Astrocyte of the cerebellum (primary cell): Measurements from ENCODE around the gene LRRC8C.

Experiments
- DNase-seq: peaks from one replicate; pipeline ENCODE4 v3.0.0-alpha.2; 2011; ENCODE audit warnings: low read depth
- H3K4me3 ChIP-seq: 2 replicates; pipeline ENCODE4 v1.5.1; 2011; ENCODE audit warnings: mild to moderate bottlenecking, low read depth, low read length, moderate library complexity
- in situ Hi-C: cut with HindIII; loops from 2 replicates; pipeline ENCODE4 v1.10.0; 2017; ENCODE audit warnings: low sequenced_read_pairs
- TF ChIP-seq, protein P1 (sequence below): IDR thresholded peaks from 2 replicates; pipeline ENCODE4 v1.5.1; 2012; ENCODE audit warnings: low read length, low read depth, moderate library complexity, mild to moderate bottlenecking; ENCODE audit errors: missing control alignments

Gene LRRC8C

DNA sequence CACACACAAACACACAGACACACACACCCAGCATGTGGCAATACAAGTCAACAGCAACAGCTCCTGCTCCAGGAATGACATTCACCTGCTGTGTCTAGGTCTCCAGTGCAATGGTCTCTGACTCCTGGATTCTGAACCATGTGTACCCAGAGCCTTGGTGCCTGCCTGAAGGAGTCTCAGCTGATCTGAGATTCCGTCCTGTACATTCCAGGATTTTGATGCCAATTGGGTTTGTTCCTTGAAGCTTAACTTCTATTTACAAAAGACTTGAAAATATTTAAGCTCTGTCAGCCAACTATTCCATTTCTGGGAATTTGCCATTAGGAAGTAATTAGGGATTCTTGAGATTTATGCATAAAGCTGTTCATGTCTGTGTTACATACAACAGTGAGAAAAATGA lies 102.6 kb downstream of the LRRC8C start:
- in situ Hi-C loops: no loop called here
- DNase-seq: no peak
- no peak overlapping the region for H3K4me3 ChIP-seq
- TF ChIP-seq, protein P1, sequence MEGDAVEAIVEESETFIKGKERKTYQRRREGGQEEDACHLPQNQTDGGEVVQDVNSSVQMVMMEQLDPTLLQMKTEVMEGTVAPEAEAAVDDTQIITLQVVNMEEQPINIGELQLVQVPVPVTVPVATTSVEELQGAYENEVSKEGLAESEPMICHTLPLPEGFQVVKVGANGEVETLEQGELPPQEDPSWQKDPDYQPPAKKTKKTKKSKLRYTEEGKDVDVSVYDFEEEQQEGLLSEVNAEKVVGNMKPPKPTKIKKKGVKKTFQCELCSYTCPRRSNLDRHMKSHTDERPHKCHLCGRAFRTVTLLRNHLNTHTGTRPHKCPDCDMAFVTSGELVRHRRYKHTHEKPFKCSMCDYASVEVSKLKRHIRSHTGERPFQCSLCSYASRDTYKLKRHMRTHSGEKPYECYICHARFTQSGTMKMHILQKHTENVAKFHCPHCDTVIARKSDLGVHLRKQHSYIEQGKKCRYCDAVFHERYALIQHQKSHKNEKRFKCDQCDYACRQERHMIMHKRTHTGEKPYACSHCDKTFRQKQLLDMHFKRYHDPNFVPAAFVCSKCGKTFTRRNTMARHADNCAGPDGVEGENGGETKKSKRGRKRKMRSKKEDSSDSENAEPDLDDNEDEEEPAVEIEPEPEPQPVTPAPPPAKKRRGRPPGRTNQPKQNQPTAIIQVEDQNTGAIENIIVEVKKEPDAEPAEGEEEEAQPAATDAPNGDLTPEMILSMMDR: no peak

DNA sequence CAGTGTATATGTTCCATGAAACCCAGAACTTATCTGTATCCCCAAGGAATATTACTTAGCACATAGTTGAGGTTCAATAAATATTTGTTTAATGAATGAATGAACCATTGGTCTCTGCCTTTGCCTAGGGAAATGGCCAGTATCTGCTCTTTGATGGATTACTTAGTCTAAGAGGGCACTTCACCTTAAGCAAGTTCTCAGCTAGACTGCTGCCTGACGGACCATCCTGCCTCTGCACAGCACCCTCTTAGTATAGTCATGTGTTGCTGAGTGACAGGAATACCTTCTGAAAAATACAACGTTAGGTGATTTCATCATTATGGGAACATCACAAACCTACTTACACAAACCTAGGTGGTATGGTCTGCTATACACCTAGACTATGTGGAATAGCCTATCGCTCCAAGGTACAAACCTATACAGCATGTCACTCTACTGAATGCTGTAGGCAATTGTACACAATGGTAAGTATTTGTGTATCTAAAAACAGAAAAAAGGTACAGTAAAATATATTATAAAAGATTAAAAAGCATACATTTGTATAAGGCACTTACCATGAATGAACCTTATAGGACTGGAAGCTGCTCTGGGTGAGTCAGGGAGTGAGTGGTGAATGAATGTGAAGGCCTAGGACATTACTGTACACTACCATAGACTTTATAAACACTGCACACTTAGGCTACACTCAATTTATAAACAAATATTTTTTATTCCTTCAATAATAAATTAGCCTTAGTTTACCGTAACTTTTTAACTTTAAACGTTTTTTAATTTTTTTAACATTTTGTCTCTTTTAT lies 104.2 kb downstream of the LRRC8C start:
- TF ChIP-seq, protein P1: no peak

DNA sequence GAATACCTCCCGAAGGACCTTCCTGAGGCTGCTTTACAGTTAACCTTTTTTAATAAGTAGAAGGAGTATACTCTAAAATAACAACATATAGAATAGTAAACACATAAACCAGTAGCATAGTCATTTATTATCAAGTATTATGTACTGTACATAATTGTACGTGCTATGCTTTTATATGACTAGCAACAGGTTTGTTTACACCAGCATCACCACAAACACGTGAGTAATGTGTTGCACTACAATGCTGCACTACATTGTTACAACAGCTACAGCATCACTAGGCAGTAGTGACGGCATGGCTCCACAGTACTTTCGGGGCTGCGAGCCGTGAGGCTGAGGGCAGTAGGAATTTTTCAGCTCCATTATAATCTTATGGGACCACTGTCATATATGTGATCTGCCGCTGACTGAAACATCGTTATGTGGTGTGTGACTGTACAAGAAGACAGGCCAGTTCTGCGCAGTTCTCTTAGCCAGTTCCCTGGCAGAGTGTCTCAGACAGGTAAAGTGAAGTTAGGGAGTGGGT lies 105.1 kb downstream of the LRRC8C start:
- DNase-seq: no peak
- in situ Hi-C loops: no loop called here
- TF ChIP-seq, protein P1: no peak
- H3K4me3 ChIP-seq: no peak overlapping the region

More for the DNA sequence above, 104.2 kb downstream of the LRRC8C start:
- DNase-seq: no peak
- in situ Hi-C loops: no loop called here
- H3K4me3 ChIP-seq: no peak overlapping the region

DNA sequence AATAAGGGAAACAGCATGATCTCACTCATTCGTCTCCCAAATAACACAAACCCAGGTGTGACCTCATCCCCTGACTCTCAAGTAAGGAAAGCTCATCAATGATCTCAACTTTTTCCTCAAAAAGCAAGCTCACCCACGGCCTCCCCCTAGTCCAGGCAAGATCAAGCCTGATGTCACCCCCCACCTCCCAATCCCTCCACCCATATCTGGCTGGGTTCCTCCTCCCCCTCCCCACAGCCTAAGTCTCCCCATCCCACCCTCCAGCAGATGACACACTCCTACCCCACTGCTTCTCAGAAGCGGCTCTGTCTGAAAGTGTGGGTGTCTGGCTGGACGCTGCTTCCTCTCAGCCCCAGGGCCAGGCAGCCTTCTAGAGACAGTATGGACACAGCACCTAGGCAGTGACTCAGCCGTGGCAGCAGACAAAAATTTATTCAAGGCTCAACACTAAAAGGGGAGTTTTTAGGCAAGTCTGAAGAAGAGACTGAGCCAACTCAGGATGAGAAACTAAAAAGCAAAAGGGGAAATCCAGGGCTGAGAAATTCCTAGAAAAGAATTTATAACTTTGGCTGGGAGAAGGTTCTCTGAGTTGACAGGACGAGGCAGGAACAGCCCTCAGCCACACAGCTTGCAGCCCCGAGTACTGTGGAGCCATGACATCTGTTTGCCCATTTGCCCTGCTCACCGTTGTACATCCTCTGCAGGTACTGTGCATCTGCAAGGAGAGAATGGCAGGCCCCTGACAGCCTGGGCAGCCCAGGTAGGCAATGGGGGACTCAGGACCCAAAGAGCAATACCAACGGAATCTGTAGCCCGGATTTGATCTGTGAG lies 106.3 kb downstream of the LRRC8C start:
- DNase-seq: no peak
- in situ Hi-C loops: no loop called here
- no peak overlapping the region for H3K4me3 ChIP-seq
- TF ChIP-seq, protein P1: no peak

DNA sequence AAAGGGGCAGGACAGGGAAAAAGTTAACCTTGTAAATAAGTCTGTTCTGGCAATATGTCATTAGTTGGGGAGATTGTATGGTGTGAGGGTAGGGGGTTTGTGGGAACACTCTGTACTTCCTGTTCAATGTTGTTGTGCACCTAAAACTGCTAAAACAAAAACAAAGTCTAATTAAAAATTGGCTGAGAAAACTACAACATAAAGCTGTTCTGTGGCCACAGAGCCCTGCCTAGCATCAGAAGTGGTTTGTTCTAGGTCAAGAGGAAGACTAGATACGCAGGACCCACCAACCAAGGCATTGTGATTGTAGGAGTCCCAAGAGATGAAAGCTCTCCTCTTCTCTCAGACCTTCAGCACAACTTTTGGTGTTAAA lies 106.9 kb downstream of the LRRC8C start:
- DNase-seq: no peak
- no peak overlapping the region for H3K4me3 ChIP-seq
- in situ Hi-C loops: loop anchor here (5.0 kb wide), 1 partner anchor 88 kb away; no protein-coding TSS in a partner anchor
- TF ChIP-seq, protein P1: no peak

DNA sequence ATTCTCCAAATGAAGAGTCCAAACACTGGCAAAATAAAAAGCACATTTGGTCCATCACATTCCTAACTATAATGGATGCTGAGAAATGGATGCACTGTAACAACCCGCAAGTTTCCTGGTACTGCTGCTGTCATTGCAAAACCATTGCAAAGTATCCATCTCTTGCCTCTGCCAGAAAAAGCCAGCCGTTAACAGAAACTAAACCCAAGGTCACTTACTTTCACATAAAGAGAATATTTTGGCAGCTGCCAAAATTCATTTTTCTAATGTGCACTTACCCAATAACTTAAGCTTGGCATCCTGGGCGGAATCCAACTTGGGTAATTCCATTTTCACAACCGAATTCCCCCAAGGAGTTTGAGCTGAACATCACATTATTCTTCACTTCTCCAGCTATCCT lies 110.9 kb downstream of the LRRC8C start:
- TF ChIP-seq, protein P1: no peak
- H3K4me3 ChIP-seq: no peak overlapping the region
- in situ Hi-C loops: loop anchor here (5.0 kb wide), 1 partner anchor 91 kb away; no protein-coding TSS in a partner anchor
- no peak for DNase-seq
